ENCODE data around the gene ANO5. TPM values are rescaled to one million over a fixed set of nuclear protein-coding genes. Genes with fewer than 3 reads are reported as not detected.
A peak's percentile ranks its signal among the peaks of the same experiment; 100 is the strongest.

Gene ANO5
- total and polyA plus RNA-seq, 2 of the 4 experiments (the other 2 are of a cell fraction): not detected

GRCh38 chr11:22169833-22170232, 23.1 kb upstream of the ANO5 start:
- Histone ChIP-seq H3K4me2 (ENCODE audit: low read depth, low read length) (no peak overlapping the region), H3K9ac (ENCODE audit: low read depth, low read length) (no peak overlapping the region), H2BK15ac (ENCODE audit: low read depth, low read length) (no peak overlapping the region), H3K18ac (ENCODE audit: low read depth, low read length) (no peak overlapping the region), H2AFZ (replicated peaks; ENCODE audit: low read length, poor library complexity) (no peak overlapping the region), H2AK9ac (replicated peaks; ENCODE audit: low read depth, low read length, poor library complexity) (no peak overlapping the region), H3K27ac (ENCODE audit: insufficient read depth, low read length) (no peak overlapping the region), H2BK5ac (ENCODE audit: low read depth, low read length, poor library complexity, severe bottlenecking) (no peak overlapping the region), H3K14ac (replicated peaks; ENCODE audit: low read depth, low read length) (no peak overlapping the region), H3K27me3 (ENCODE audit: control insufficient read depth, insufficient read depth, low read length) (no peaks in the 10 kb centered on the region), H4K8ac (ENCODE audit: low read depth in 2 of 2, low read length in 2 of 2) (no peak overlapping the region), H4K91ac (ENCODE audit: insufficient read depth, low read depth, low read length) (no peak overlapping the region), H3K9me1 (ENCODE audit: insufficient read depth, low read length) (no peaks in the 10 kb centered on the region), H3K4me3 (ENCODE audit: insufficient read depth, low read depth, low read length) (no peak overlapping the region), H4K5ac (ENCODE audit: low read depth, low read length) (no peak overlapping the region), H3K23ac (ENCODE audit: low read depth, low read length) (no peak overlapping the region), H2BK120ac (ENCODE audit: low read depth, low read length) (no peak overlapping the region), H2AK5ac (ENCODE audit: low read depth, low read length) (no peak overlapping the region), H3K56ac (ENCODE audit: extremely low read depth, insufficient read depth, low read length) (no peak overlapping the region), H4K20me1 (ENCODE audit: insufficient read depth, low read length) (no peaks in the 10 kb centered on the region), H3K9me3 (ENCODE audit: control insufficient read depth, insufficient read depth, low read length) (peaks cover 4% of the 10 kb centered on the region; the same call in 1 of the 2 replicates), H3K79me1 (ENCODE audit: low read depth in 1 of 2, low read length in 2 of 2) (no peaks in the 10 kb centered on the region), H3K36me3 (ENCODE audit: control insufficient read depth, insufficient read depth, low read length) (no peaks in the 10 kb centered on the region), H2BK20ac (ENCODE audit: low read depth, low read length) (no peak overlapping the region), H3K4ac (ENCODE audit: low read depth, low read length) (no peak overlapping the region), H3K4me1 (ENCODE audit: control insufficient read depth, insufficient read depth, low read length) (no peaks in the 10 kb centered on the region)
- intact Hi-C loops (cut with micrococcal nuclease) (no loop called here), dilution Hi-C loops (cut with HindIII; ENCODE audit: low sequenced_read_pairs, unreplicated experiment) (no loop called here), in situ Hi-C loops (cut with MboI; ENCODE audit: low sequenced_read_pairs) (no loop called here)
- ChIA-PET POLR2A (ENCODE audit: unreplicated experiment) (no interaction called here), CTCF (interaction anchor here (0.7 kb wide), 1 partner anchor 948 kb away, joined by 3 read pairs; no protein-coding TSS in a partner anchor)
- BruUV-seq (replicated peaks): no TSS peak
- no peak for TF ChIP-seq CHD1 (IDR thresholded peaks at IDR 0.05; ENCODE audit: low read depth, low read length)
- TF ChIP-seq, protein P1, sequence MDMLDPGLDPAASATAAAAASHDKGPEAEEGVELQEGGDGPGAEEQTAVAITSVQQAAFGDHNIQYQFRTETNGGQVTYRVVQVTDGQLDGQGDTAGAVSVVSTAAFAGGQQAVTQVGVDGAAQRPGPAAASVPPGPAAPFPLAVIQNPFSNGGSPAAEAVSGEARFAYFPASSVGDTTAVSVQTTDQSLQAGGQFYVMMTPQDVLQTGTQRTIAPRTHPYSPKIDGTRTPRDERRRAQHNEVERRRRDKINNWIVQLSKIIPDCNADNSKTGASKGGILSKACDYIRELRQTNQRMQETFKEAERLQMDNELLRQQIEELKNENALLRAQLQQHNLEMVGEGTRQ (IDR thresholded peaks at IDR 0.05; ENCODE audit: low read depth, low read length): no peak
- TF ChIP-seq FOS (IDR thresholded peaks at IDR 0.05; ENCODE audit: low read depth, low read length): no peak
- no peak for TF ChIP-seq BHLHE40 (IDR thresholded peaks at IDR 0.05; ENCODE audit: low read depth, low read length)
- 0 out of 2 replicates have a peak, but pooled peaks have one; percentile 13 for TF ChIP-seq CTCF (conservative IDR thresholded peaks at IDR 0.05; ENCODE audit: low read depth, low read length)
- TF ChIP-seq RCOR1 (IDR thresholded peaks at IDR 0.05; ENCODE audit: insufficient replicate concordance, low read length): no peak
- DNase-seq (peak; percentile 0), ATAC-seq (ENCODE audit: low read depth) (no peak)
- WGBS, 2 experiments (ENCODE audit: extremely low coverage in 2 of 2, insufficient read length in 1 of 2): no CpG with 5 or more reads among the region's 2 CpGs

All from IMR-90 (cell line).